ENCODE measurements around the gene AOC1.

Gene AOC1

GRCh38 chr7:150846291-150847115 lies 5.8 kb upstream of the AOC1 start:
- no peak for DNase-seq (ENCODE audit: low read depth)
- no peak for TF ChIP-seq CTCF (conservative IDR thresholded peaks at IDR 0.05; ENCODE audit: low read depth, low read length)
- no peak overlapping the region for H3K4me3 ChIP-seq (ENCODE audit: low read length)

- DNase-seq (ENCODE audit: low read depth): no peak
- H3K4me3 ChIP-seq (ENCODE audit: low read length): no peak overlapping the region
- no peak for TF ChIP-seq CTCF (conservative IDR thresholded peaks at IDR 0.05; ENCODE audit: low read depth, low read length)
Measured at GRCh38 chr7:150847536-150847935, 4.8 kb upstream of the AOC1 start.

- DNase-seq (ENCODE audit: low read depth): no peak
Measured at GRCh38 chr7:150848111-150848510, 4.2 kb upstream of the AOC1 start.

GRCh38 chr7:150848561-150849115 lies 3.7 kb upstream of the AOC1 start:
- TF ChIP-seq CTCF (conservative IDR thresholded peaks at IDR 0.05; ENCODE audit: low read depth, low read length): no peak
- DNase-seq (ENCODE audit: low read depth): no peak
- no peak overlapping the region for H3K4me3 ChIP-seq (ENCODE audit: low read length)

More at GRCh38 chr7:150848111-150848510, 4.2 kb upstream of the AOC1 start:
- no peak overlapping the region for H3K4me3 ChIP-seq (ENCODE audit: low read length)
- no peak for TF ChIP-seq CTCF (conservative IDR thresholded peaks at IDR 0.05; ENCODE audit: low read depth, low read length)

GRCh38 chr7:150849204-150849775 lies 3.0 kb upstream of the AOC1 start:
- H3K4me3 ChIP-seq (ENCODE audit: low read length): no peak overlapping the region
- no peak for TF ChIP-seq CTCF (conservative IDR thresholded peaks at IDR 0.05; ENCODE audit: low read depth, low read length)
- DNase-seq (ENCODE audit: low read depth): no peak

- H3K4me3 ChIP-seq (ENCODE audit: low read length): no peak overlapping the region
- no peak for DNase-seq (ENCODE audit: low read depth)
- TF ChIP-seq CTCF (conservative IDR thresholded peaks at IDR 0.05; ENCODE audit: low read depth, low read length): no peak
Measured at GRCh38 chr7:150850273-150850672, 2.0 kb upstream of the AOC1 start.

Data from retinal pigment epithelial cell (primary cell).